Bronchus fibroblast of lung (primary cell): ENCODE data around the gene PNCK. TPM values are rescaled to one million over a fixed set of nuclear protein-coding genes. Genes with fewer than 3 reads are reported as not detected.

Source experiments
- total RNA-seq: library from RNA; depleted of rRNA; stranded (reverse); fragments of >200 nt; gene quantifications from 2 replicates; pipeline ENCODE4 v1.2.3, GENCODE V29; 2015

Gene PNCK
- 0.15 TPM in 1 of 2 replicates, not detected in the other for total RNA-seq

DNA sequence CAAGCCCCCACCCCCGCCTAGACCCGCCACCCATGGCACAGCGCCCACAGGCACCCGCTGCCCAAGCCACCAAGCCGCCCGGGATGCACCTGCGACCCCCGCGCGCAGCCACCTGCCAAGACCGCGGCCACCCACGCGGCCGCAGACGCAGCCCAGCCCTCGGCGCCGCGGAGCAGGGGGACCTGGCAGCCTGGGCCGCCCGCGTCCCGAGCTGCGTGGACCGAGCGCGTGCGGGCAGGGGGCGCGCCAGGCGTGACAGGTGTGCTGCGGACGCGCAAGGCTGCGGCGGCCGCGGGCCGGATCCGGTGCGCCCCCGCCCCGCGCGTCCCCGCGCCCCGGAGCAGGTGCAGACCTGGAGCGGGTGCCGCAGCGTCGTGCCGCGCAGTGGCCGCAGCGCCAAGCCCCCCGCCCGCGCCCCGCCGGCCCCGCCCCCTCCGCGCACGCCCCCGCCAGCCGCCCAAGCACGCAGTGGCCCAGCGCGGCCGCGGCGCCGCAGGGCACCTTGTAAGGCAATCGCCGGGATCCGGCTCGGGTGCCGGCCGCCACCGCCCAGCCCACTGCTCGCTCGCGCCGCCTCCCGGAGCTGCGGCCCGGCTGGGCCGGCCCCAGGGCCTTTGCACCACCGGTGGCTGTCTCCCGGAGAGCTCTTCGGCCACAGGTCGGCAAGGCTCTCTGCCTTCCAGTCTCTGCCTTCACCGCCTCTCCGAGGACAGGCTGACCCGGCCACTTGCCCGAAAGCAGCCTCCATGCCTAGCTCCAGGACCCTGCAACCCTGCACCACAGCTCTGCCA, at the start of gene PNCK:
TSS of gene PNCK (minus strand) at position 386 of the 791 bp plus-strand sequence. CDS start 737 bp downstream, outside the sequence.

DNA sequence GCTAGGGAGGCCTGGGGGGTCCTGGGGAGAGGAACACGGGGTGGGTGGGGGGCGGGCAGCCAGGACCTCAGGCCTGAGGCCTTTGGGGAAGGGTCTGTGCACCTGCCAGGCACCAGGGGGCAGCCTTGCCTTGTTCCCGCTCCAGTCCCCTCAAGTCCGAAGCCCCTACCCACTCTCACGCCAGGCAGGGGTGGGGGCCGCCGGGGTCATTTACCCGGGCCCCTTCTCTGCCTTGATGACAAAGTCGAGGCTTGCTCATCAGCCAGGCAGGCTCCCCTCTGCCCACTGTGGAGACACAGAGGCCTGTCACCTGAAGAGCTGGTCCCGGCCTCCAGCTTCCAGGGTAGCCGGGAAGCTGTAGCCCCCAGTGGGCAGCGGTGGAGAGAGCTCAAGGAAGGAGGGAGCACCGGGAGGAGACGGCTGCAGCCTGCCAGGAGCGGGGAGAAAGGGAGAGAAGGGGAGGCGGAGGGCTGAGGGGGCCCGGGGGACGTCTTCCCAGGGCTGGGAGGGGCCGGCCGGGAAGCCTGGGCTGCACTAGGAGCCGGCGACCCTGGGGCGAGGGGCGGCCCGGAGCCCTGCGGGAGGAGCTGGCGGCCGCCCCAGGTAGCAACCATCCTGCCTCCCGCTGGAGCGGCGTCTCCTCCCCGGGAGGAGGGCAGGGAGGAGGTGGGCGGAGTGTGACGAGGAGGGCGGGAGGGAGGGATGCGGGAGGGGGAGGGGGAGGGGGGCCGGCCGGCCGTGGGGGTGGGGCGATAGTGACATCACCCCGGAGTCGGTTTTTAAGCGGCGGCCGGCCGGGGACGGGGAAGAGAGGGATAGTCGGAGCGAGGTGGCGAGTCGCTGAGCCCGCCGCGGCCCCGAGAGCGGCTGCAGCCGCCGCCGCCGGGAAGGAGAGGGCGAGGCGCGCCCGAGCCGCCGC, 13.8 kb upstream of the PNCK start, which contains the start of gene SLC6A8:
TSS of gene SLC6A8 (plus strand) at position 806 of the 919 bp plus-strand sequence. CDS start 649 bp downstream, outside the sequence.

DNA sequence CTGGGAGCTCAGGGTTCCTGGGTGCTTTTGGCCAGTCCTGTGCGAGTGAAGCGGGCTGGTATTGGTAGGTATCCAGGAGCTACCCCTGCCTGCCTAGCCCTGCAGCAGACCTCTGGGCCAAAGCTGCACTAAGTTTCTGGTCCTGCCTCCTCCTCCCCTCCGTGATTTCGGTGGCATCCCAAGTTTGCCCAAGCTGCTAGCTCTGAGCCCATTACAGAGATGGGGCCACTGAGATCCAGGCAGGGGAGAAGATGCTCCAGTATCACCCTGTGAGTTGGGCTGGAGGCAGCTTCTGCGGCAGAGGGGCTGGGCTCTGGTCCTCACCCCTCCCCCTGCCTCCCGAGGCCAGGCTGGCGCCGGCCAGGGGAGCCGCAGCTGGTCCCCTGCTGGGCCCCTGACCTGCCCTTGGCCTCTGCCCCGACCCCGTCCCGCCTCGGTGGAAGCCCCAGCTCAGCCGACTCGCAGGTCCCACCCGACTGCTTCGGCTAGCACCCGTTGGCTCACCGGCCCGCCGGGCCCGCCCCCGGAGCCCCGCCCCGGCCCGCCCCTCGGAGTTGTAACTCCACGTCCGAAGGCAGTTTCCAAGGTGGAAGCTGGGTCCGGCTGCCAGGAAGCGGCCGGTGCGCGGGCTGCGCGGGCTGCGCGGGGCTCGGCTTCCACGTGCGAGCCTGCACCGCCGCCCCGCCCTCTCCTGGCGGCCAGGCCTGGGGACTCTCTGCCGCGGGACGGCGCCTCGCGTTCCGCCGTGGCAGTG, 26.8 kb downstream of the PNCK start, which contains the start of gene DUSP9:
TSS of gene DUSP9 (plus strand) at position 584 of the 754 bp plus-strand sequence. CDS start 751 bp downstream, outside the sequence.

Other genes starting within 250 kb of the PNCK start
- 0.84 TPM in 1 of 2 replicates, not detected in the other for gene TREX2, start 227.8 kb downstream of the PNCK start, total RNA-seq
- 49.4 and 51.6 TPM in 2 replicates for gene HAUS7, start 203.2 kb downstream of the PNCK start, total RNA-seq
- gene BGN, start 178.8 kb downstream of the PNCK start, total RNA-seq = 14.0 TPM in 2 replicates
- gene ATP2B3, start 156.2 kb downstream of the PNCK start, total RNA-seq = not detected in 2 replicates
- gene CCNQ, start 74.7 kb downstream of the PNCK start, total RNA-seq = 35.1 and 38.7 TPM in 2 replicates
- 0.34 and 0.45 TPM in 2 replicates for gene DUSP9, start 26.6 kb downstream of the PNCK start, total RNA-seq
- gene SLC6A8, start 14.1 kb upstream of the PNCK start, total RNA-seq = 7.9 and 8.7 TPM in 2 replicates
- gene BCAP31, start 50.6 kb upstream of the PNCK start, total RNA-seq = 84.3 and 104 TPM in 2 replicates
- gene ABCD1, start 51.0 kb upstream of the PNCK start, total RNA-seq = 10.3 and 11.9 TPM in 2 replicates
- 4.2 and 5.8 TPM in 2 replicates for gene PLXNB3, start 90.4 kb upstream of the PNCK start, total RNA-seq
- 0.59 and 0.84 TPM in 2 replicates for gene SRPK3, start 107.2 kb upstream of the PNCK start, total RNA-seq
- gene IDH3G, start 120.6 kb upstream of the PNCK start, total RNA-seq = 94.1 and 96.8 TPM in 2 replicates
- gene SSR4, start 120.9 kb upstream of the PNCK start, total RNA-seq = 187 and 269 TPM in 2 replicates
- 0.30 and 0.50 TPM in 2 replicates for gene PDZD4, start 156.7 kb upstream of the PNCK start, total RNA-seq
- gene L1CAM, start 212.4 kb upstream of the PNCK start, total RNA-seq = 28.6 and 30.0 TPM in 2 replicates
- 0.50 TPM in 1 of 2 replicates, not detected in the other for gene AVPR2, start 230.9 kb upstream of the PNCK start, total RNA-seq